LNCaP clone FGC (cell line): Measurements from ENCODE around the gene SYNJ2.

ENCODE experiments used
- DNase-seq: peaks from one replicate; pipeline ENCODE4 v3.0.0-alpha.2; 2011; ENCODE audit warnings: low read depth
- H3K4me3 ChIP-seq: 2 replicates; pipeline ENCODE4 v1.5.1; 2011; ENCODE audit warnings: mild to moderate bottlenecking, low read depth, low read length, control low read depth
- TF ChIP-seq, protein P1 (sequence below): IDR thresholded peaks from 2 replicates; pipeline ENCODE4 v1.5.1; 2012; ENCODE audit warnings: mild to moderate bottlenecking; ENCODE audit not compliant: control insufficient read depth, insufficient read depth; ENCODE audit errors: extremely low read depth

The SYNJ2 gene

DNA sequence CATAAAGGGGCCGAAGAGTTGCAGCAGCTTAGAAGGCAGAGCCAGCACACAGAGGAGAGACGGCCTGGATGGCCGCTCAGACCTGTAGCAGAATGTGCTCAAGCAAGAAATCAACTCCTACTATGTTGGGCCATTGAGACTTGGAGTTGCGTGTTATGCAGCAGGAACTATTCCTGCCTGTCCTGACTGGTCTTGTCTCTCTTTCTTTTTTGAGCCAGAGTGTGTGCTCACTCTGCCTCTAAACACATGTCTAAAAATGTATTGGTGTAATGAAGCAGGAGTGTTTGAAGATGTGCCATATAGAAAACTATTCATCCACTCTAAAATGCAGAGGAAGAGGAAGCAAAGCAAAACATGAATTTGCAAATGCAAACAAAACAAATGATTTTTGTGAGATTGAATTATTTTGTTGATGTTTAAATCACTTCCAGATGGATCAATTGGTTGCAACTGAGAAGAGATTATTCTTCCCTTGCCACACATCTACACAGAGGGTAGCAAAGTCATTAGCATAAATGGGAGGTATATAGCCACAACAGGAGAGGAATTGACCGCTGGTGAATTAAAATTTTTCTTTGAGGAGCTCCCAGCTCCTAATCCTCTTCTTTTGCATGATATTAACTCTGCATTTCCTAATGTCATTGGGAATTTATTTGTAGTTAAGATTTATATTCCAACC, 20.4 kb upstream of the SYNJ2 start:
- DNase-seq, result no peak
- H3K4me3 ChIP-seq, result no peak overlapping the region
- TF ChIP-seq, protein P1, sequence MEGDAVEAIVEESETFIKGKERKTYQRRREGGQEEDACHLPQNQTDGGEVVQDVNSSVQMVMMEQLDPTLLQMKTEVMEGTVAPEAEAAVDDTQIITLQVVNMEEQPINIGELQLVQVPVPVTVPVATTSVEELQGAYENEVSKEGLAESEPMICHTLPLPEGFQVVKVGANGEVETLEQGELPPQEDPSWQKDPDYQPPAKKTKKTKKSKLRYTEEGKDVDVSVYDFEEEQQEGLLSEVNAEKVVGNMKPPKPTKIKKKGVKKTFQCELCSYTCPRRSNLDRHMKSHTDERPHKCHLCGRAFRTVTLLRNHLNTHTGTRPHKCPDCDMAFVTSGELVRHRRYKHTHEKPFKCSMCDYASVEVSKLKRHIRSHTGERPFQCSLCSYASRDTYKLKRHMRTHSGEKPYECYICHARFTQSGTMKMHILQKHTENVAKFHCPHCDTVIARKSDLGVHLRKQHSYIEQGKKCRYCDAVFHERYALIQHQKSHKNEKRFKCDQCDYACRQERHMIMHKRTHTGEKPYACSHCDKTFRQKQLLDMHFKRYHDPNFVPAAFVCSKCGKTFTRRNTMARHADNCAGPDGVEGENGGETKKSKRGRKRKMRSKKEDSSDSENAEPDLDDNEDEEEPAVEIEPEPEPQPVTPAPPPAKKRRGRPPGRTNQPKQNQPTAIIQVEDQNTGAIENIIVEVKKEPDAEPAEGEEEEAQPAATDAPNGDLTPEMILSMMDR, result no peak

DNA sequence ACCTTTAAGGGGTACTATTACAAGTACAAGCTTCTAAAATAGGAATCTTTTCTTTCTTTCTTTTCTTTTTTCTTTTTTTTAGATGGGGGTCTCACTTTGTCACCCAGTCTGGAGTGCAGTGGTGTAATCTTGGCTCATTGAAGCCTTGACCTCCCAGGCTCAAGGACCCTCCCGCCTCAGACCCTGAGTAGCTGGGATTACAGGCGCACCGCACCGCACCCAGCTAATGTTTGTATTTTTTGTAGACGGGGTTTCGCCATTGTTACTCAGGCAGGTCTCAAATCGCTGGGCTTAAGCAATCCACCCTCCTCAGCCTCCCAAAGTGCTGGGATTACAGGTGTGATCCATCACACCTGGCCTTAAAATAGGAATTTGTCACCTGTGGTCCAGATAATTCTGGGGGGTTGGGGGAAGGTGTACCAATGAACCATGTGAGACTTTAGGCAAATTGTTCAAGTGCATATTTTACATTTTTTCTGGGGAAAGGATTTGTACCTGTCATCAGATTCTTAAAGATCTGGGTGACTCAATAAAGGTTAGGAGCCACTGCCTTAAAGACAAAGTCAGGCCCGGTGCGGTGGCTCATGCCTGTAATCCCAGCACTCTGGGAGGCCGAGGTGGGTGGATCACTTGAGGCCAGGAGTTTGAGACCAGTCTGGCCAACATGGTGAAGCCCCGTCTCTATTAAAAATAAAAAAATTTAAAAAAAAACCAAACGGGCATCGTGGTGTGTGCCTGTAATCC, 19.7 kb upstream of the SYNJ2 start:
- DNase-seq, result no peak
- TF ChIP-seq, protein P1, result no peak
- H3K4me3 ChIP-seq, result no peak overlapping the region

DNA sequence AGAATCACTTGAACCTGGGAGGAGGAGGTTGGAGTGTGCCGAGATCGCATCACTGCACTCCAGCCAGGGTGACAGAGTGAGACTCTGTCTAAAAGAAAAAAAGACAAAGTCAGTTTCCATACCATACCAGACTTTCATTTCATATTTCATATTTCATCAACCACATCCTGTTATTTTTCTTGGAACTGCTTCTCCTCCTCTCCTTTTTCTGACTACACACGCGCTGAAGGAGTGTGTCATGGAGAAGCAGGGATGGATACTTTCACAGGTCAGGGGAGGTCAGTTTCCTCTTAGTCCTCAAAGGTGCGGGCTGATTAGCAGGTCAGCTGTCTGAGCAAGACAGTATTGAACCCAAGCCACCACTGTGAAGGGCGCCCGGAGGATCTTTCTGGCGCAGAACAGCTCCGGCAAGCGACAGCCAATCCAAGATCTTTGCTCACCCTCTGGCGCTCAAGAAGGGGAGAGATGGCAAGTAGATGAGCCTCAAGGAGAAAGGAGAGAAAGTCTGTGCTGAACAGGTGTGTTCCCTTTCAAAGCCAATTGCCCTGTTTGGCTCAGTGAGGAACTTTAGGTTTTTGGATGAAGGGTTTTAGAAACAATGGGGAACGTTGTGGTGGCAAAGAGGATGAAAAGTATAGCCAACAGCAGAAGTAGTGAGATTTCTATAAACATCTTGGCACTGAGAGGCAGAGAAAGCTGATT, 18.9 kb upstream of the SYNJ2 start:
- H3K4me3 ChIP-seq, result no peak overlapping the region
- DNase-seq, result no peak
- TF ChIP-seq, protein P1, result no peak

DNA sequence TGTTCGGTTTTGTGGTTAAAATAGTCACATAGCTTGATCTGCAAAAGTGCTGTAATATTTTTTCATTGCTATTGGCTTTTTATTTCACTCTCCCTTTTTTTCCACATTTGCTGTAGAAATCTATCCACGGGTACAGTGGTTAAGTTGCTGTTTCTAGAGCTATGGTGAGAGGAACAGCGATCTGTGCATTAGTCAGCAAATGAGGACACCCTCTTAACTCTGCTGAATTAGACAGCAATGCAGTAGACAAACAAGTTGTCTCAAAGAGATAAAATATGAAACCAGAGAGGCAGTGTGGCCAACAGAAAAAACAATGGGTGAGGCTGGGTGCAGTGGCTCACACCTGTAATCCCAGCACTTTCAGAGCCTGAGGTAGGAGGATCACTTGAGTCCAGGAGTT, 17.6 kb upstream of the SYNJ2 start:
- no peak for DNase-seq

DNA sequence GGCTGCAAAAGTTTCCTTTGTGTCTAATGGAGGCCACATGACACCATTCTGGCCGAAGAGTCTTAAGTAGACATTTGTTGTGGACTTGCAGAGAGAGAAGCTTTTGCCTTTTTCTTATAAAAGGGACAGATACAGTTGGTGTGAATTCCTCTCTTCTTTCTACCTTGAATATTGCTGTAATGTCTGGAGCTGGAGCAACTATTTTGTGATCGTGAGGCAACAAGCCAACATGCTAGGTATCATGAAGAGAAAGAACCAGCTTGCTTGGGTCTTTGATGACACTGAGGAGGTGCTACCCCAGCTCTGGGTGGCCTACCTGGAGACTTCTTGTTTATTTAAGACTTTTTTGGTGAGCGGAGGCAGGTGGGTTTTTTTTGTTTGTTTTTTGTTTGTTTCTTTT, 16.3 kb upstream of the SYNJ2 start:
- DNase-seq, result no peak

More for the DNA sequence above, 17.6 kb upstream of the SYNJ2 start:
- TF ChIP-seq, protein P1, result no peak
- no peak overlapping the region for H3K4me3 ChIP-seq

DNA sequence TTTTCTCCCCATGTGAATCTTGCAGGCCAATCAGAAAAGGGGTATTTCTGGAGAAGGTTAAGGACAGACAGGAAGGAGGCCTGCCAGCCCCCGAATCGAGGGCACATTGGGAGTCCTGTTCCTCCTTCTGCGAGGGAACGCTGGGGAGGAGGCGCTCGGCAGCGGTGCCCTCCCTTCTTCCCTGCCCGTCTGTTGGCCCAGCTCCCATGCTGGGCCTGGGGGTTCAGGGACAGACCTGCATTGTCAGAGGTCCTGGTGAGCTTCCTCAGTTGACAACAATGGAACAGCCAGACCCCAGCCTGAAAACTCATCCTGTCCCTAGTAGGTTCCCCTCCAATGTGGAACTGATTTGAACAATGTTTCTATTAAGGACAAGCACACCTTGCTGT, 15.1 kb upstream of the SYNJ2 start:
- DNase-seq, result no peak
- H3K4me3 ChIP-seq, result no peak overlapping the region

More for the DNA sequence above, 16.3 kb upstream of the SYNJ2 start:
- H3K4me3 ChIP-seq, result no peak overlapping the region
- TF ChIP-seq, protein P1, result no peak

More for the DNA sequence above, 15.1 kb upstream of the SYNJ2 start:
- TF ChIP-seq, protein P1, result no peak
